Esophagus squamous epithelium (tissue), 4 donors: ENCODE data around the gene PHLDA1.

Source experiments
- CTCF ChIP-seq, 6 experiments: fragments of 450-650 bp in 4 of 6; fragments of 200-600 bp in 2 of 6; sonication (generic) in 2 of 6; IDR thresholded peaks; one replicate each; pipeline ENCODE4 v1.5.1; 2016 to 2019; ENCODE audit warnings: antibody characterized with exemption in 6 of 6, mild to moderate bottlenecking in 4 of 6, moderate library complexity in 4 of 6
- POLR2A ChIP-seq, 4 donors: fragments of 450-650 bp; IDR thresholded peaks; one replicate each; pipeline ENCODE4 v1.6.1; 2017; ENCODE audit warnings: antibody characterized with exemption in 4 of 4, mild to moderate bottlenecking in 4 of 4, moderate library complexity in 3 of 4

- TF ChIP-seq POLR2A (IDR thresholded peaks at IDR 0.05) (no peak), CTCF (IDR thresholded peaks at IDR 0.05) (no peak)
These were observed 41.2 kb downstream of the PHLDA1 start for GRCh38 chr12:75990189-75990912.
